SK-N-SH treated with all-trans-retinoic acid at 6 μM for 48 hours (cell line): ENCODE data around the gene SARDH.

Experiments
- ARNTL ChIP-seq: fragments of 450-650 bp; formaldehyde crosslinking; IDR thresholded peaks from 2 replicates; pipeline ENCODE4 v1.5.0; 2020; ENCODE audit warnings: low read depth, mild to moderate bottlenecking, moderate library complexity, borderline replicate concordance
- BACH2 ChIP-seq: fragments of 250-450 bp; sonication (Bioruptor Pico); IDR thresholded peaks from 2 replicates; pipeline ENCODE4 v1.9.0; 2021; ENCODE audit warnings: mild to moderate bottlenecking, borderline replicate concordance
- CSRNP3 ChIP-seq: fragments of 250-450 bp; sonication (Bioruptor Pico); IDR thresholded peaks from 2 replicates; pipeline ENCODE4 v1.5.1; 2021; ENCODE audit warnings: mild to moderate bottlenecking, moderate library complexity
- PATZ1 ChIP-seq: fragments of 250-450 bp; sonication (Bioruptor Pico); IDR thresholded peaks from 2 replicates; pipeline ENCODE4 v1.8.0; 2020; ENCODE audit warnings: mild to moderate bottlenecking, moderate library complexity, borderline replicate concordance
- RARB ChIP-seq: fragments of 250-450 bp; sonication (Bioruptor Pico); IDR thresholded peaks from 2 replicates; pipeline ENCODE4 v1.8.0; 2021; ENCODE audit warnings: mild to moderate bottlenecking, moderate library complexity
- TCF4 ChIP-seq: fragments of 250-450 bp; sonication (Bioruptor Pico); IDR thresholded peaks from 2 replicates; pipeline ENCODE4 v1.8.0; 2021; ENCODE audit warnings: mild to moderate bottlenecking, moderate library complexity, borderline replicate concordance
- ZFP30 ChIP-seq: fragments of 450-650 bp; formaldehyde crosslinking; IDR thresholded peaks from 2 replicates; pipeline ENCODE4 v1.5.0; 2022; ENCODE audit warnings: mild to moderate bottlenecking, moderate library complexity
- ZNF70 ChIP-seq: fragments of 450-650 bp; formaldehyde crosslinking; IDR thresholded peaks from 2 replicates; pipeline ENCODE4 v1.5.0; 2020; ENCODE audit warnings: mild to moderate bottlenecking, moderate library complexity
- ZNF8 ChIP-seq: fragments of 450-650 bp; formaldehyde crosslinking; IDR thresholded peaks from 2 replicates; pipeline ENCODE4 v1.5.0; 2020; ENCODE audit warnings: mild to moderate bottlenecking, moderate library complexity

GRCh38 chr9:133680976-133681657, 57.0 kb downstream of the SARDH start:
- TF ChIP-seq ZNF70 (CRISPR knock-in tag) = no peak
- TF ChIP-seq ARNTL (CRISPR knock-in tag) = no peak
- TF ChIP-seq BACH2 (CRISPR knock-in tag) = no peak
- TF ChIP-seq PATZ1 (CRISPR knock-in tag) = no peak
- no peak for TF ChIP-seq CSRNP3 (CRISPR knock-in tag)
- no peak for TF ChIP-seq ZFP30
- no peak for TF ChIP-seq ZNF8 (CRISPR knock-in tag)
- no peak for TF ChIP-seq RARB (CRISPR knock-in tag)
- no peak for TF ChIP-seq TCF4 (CRISPR knock-in tag)
